Skeletal muscle tissue (tissue), 4 donors: Measurements from ENCODE around the gene HRH1. TPM values are rescaled to one million over a fixed set of nuclear protein-coding genes. Genes with fewer than 3 reads are reported as not detected.
"Not testable (repeated sequence)": the region's sequence is repeated elsewhere in the genome, so short reads cannot be mapped to it uniquely, and the experiment has no call there.

Experiments used
- H3K27ac ChIP-seq: one replicate; pipeline ENCODE4 v1.7.0; 2013; ENCODE audit warnings: mild to moderate bottlenecking, low read depth, low read length, inconsistent platforms
- H3K27me3 ChIP-seq, 3 donors: one replicate each; pipeline ENCODE4 v1.7.0; 2013; ENCODE audit warnings: low read length in 3 of 3; ENCODE audit not compliant: control insufficient read depth in 3 of 3, insufficient read depth in 3 of 3
- H3K36me3 ChIP-seq, 3 donors: one replicate each; pipeline ENCODE4 v1.7.0; 2013; ENCODE audit warnings: low read length in 3 of 3; ENCODE audit not compliant: control insufficient read depth in 3 of 3, insufficient read depth in 3 of 3
- H3K4me1 ChIP-seq, 3 donors: one replicate each; pipeline ENCODE4 v1.7.0; 2013; ENCODE audit warnings: low read length in 3 of 3, mild to moderate bottlenecking in 3 of 3; ENCODE audit not compliant: control insufficient read depth in 3 of 3, insufficient read depth in 3 of 3
- H3K4me3 ChIP-seq, 3 donors: one replicate each; pipeline ENCODE4 v1.7.0; 2013; ENCODE audit warnings: low read length in 3 of 3
- H3K9ac ChIP-seq, 3 donors: one replicate each; pipeline ENCODE4 v1.7.0; 2013; ENCODE audit warnings: low read length in 3 of 3, mild to moderate bottlenecking in 3 of 3, moderate library complexity in 2 of 3, low read depth in 1 of 3
- H3K9me3 ChIP-seq, 3 donors: one replicate each; pipeline ENCODE4 v1.7.0; 2013; ENCODE audit warnings: low read length in 3 of 3; ENCODE audit not compliant: control insufficient read depth in 3 of 3
- total RNA-seq: library from RNA; depleted of rRNA; stranded (reverse); fragments of >200 nt; gene quantifications from one replicate; pipeline ENCODE4 v1.2.3, GENCODE V29; 2014
- donor health status: Osteomylitis.

HRH1 gene
- total RNA-seq, 1 donor from 2014 or later: 5.2 TPM

GRCh38 chr3:11199902-11200845 lies 45.9 kb downstream of the HRH1 start:
- no peaks in the 10 kb centered on the region for H3K9me3 ChIP-seq
- no peak overlapping the region for H3K27ac ChIP-seq
- no peak overlapping the region for H3K9ac ChIP-seq
- peaks cover 0 to 4% (median 0%) of the 10 kb centered on the region in 3 donors for H3K27me3 ChIP-seq
- H3K4me1 ChIP-seq: peaks cover 20 to 32% (median 22%) of the 10 kb centered on the region in 3 donors
- H3K36me3 ChIP-seq: no peaks in the 10 kb centered on the region
- H3K4me3 ChIP-seq: no peak overlapping the region

GRCh38 chr3:11201251-11202019 lies 47.1 kb downstream of the HRH1 start:
- H3K36me3 ChIP-seq: no peaks in the 10 kb centered on the region
- no peak overlapping the region for H3K9ac ChIP-seq
- H3K27me3 ChIP-seq: peaks cover 0 to 4% (median 0%) of the 10 kb centered on the region in 3 donors
- H3K4me3 ChIP-seq: no peak overlapping the region
- peak overlapping the region; percentile 32 for H3K27ac ChIP-seq
- peaks cover 9 to 19% (median 16%) of the 10 kb centered on the region in 3 donors for H3K4me1 ChIP-seq
- no peaks in the 10 kb centered on the region for H3K9me3 ChIP-seq

- peaks cover 0 to 4% (median 0%) of the 10 kb centered on the region in 3 donors for H3K27me3 ChIP-seq
- no peak overlapping the region for H3K27ac ChIP-seq
- H3K36me3 ChIP-seq: no peaks in the 10 kb centered on the region
- H3K4me3 ChIP-seq: no peak overlapping the region
- peaks cover 9 to 13% (median 12%) of the 10 kb centered on the region in 3 donors for H3K4me1 ChIP-seq
- no peak overlapping the region for H3K9ac ChIP-seq
- H3K9me3 ChIP-seq: no peaks in the 10 kb centered on the region
Measured at GRCh38 chr3:11203961-11204360, 49.7 kb downstream of the HRH1 start.

- Histone ChIP-seq H3K27ac (no peak overlapping the region), H3K9ac (no peak overlapping the region), H3K27me3 (no peaks in the 10 kb centered on the region), H3K36me3 (no peaks in the 10 kb centered on the region), H3K4me1 (peaks cover 8 to 13% (median 9%) of the 10 kb centered on the region in 3 donors), H3K9me3 (no peaks in the 10 kb centered on the region), H3K4me3 (no peak overlapping the region)
Measured at GRCh38 chr3:11204697-11205348, 50.5 kb downstream of the HRH1 start.

GRCh38 chr3:11205881-11206280 lies 51.6 kb downstream of the HRH1 start:
- not testable (repeated sequence) for H3K9me3 ChIP-seq, H3K36me3 ChIP-seq, H3K27me3 ChIP-seq, H3K4me3 ChIP-seq, H3K27ac ChIP-seq, H3K9ac ChIP-seq
- H3K4me1 ChIP-seq: peaks cover 6 to 12% (median 7%) of the 10 kb centered on the region in 3 donors

GRCh38 chr3:11206316-11206715 lies 52.0 kb downstream of the HRH1 start:
- no peak overlapping the region for H3K4me3 ChIP-seq
- H3K9me3 ChIP-seq: no peaks in the 10 kb centered on the region
- no peaks in the 10 kb centered on the region for H3K36me3 ChIP-seq
- peaks cover 4 to 9% (median 4%) of the 10 kb centered on the region in 3 donors for H3K4me1 ChIP-seq
- no peaks in the 10 kb centered on the region for H3K27me3 ChIP-seq
- no peak overlapping the region for H3K27ac ChIP-seq
- H3K9ac ChIP-seq: no peak overlapping the region

- no peak overlapping the region for H3K9ac ChIP-seq
- no peaks in the 10 kb centered on the region for H3K27me3 ChIP-seq
- H3K4me3 ChIP-seq: no peak overlapping the region
- no peaks in the 10 kb centered on the region for H3K36me3 ChIP-seq
- no peak overlapping the region for H3K27ac ChIP-seq
- H3K4me1 ChIP-seq: peaks cover 3 to 10% (median 8%) of the 10 kb centered on the region in 3 donors
- no peaks in the 10 kb centered on the region for H3K9me3 ChIP-seq
Measured at GRCh38 chr3:11206953-11207352, 52.7 kb downstream of the HRH1 start.

- H3K36me3 ChIP-seq: no peaks in the 10 kb centered on the region
- no peaks in the 10 kb centered on the region for H3K9me3 ChIP-seq
- H3K27ac ChIP-seq: peak overlapping the region; percentile 2
- H3K4me3 ChIP-seq: no peak overlapping the region
- H3K9ac ChIP-seq: no peak overlapping the region
- H3K4me1 ChIP-seq: peaks cover 3 to 8% (median 4%) of the 10 kb centered on the region in 3 donors
- H3K27me3 ChIP-seq: peaks cover 0 to 3% (median 0%) of the 10 kb centered on the region in 3 donors
Measured at GRCh38 chr3:11211531-11212298, 57.4 kb downstream of the HRH1 start.

- Histone ChIP-seq H3K27me3 (peaks cover 0 to 3% (median 0%) of the 10 kb centered on the region in 3 donors), H3K9me3 (no peaks in the 10 kb centered on the region), H3K4me3 (no peak overlapping the region), H3K36me3 (no peaks in the 10 kb centered on the region), H3K4me1 (peaks cover 3 to 8% (median 4%) of the 10 kb centered on the region in 3 donors), H3K9ac (no peak overlapping the region), H3K27ac (no peak overlapping the region)
Measured at GRCh38 chr3:11212299-11212608, 58.0 kb downstream of the HRH1 start.
